Stimulated activated CD8-positive, alpha-beta memory T cell treated with anti-CD3 and anti-CD28 coated beads, Interleukin-2, amount 100 ng/mL, for 48 hours (primary cell): ENCODE data around the gene TCP11L2.
"Not testable (repeated sequence)": the region's sequence is repeated elsewhere in the genome, so short reads cannot be mapped to it uniquely, and the experiment has no call there.

Experiments
- DNase-seq, 2 donors: peaks; one replicate each; pipeline ENCODE4 v3.0.0-alpha.2; 2020; ENCODE audit warnings: low read depth in 2 of 2

TCP11L2 gene

DNA sequence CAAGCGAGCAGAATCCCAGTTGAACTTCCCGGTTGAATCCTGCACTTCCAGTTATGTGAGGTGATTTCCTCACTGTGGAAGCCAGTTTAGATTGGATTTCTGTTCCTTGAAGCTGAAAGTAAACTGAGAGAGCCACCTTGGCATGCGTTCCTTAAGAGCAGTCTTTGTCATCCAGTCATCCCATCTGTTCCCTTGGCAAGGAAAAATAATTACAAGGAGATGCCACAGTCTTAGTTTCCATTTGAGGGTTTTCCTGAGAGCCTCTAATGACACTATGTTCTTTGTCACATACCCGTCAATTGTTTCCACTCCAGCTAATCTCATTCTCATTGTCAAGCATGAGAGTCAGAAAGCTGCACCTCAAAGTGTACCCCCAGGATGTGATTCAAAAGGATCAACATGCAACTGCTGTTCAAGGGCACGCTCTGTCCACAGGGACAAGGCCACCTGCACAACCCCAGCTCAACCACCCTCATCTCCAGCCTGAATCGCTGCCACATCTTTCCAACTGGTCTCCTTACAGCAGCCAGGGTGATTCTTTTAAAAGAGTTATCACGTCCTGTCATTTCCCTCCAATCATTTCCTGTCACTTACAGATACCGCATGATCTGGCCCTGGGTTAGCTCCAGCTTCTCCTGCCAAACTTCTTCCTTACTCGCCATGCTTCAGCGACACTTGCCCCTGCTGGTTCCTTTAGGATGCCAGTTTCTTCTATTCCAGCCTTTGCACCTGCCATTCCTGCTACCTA, 18.0 kb upstream of the TCP11L2 start:
- no peak for DNase-seq

GRCh38 chr12:106285982-106286381, 16.6 kb upstream of the TCP11L2 start:
- DNase-seq, result no peak

GRCh38 chr12:106286576-106287162, 15.9 kb upstream of the TCP11L2 start:
- DNase-seq, result not testable (repeated sequence)

GRCh38 chr12:106287364-106287763, 15.2 kb upstream of the TCP11L2 start:
- DNase-seq, result no peak

DNA sequence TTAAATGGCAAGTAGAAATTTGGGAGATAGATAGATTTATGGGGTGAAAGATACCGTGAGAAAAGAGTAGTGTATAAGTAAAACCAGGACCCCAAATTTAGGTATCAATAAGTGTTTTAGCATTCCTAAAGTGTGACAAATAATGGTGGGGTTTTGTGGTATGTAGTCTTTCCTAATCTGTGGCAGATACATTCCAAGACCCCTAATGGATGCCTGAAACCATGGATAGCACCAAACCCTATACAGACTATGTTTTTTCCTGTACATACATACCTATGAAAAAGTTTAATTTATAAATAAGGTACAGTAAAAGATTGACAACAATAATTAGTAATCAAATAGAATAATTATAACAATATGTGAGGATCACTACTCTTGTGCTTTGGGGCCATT, 14.4 kb upstream of the TCP11L2 start:
- DNase-seq, result no peak

DNA sequence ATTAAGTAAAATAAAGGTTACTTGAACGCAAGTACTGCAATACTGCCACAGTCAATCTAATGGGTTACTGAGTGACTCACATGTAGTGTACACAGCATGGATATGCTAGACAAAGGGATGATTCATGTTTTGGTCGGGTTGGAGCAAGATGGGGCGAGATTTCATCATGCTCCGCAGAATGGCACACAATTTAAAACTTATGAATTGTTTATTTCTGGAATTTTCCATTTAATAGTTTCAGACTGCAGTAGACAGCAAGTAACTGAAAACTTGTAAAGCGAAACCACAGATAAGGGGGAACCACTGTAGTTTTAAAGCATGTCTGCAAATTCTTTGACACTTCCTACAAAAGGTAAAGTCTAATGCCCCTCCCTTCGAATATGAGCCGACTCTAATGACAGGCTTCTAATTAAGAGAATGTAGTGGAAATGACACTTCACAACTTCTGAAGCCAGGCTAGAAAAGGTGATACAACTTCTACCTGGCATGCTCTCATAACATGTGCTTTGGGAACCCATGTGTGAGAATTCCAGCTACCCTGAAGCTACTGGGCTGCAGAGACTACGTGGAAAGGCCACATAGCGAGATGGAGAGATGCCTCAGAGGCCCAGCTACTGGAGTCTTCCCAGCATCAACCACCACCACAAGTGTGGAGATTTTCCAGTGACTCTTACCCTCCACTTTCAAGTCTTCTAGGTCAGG, 13.9 kb upstream of the TCP11L2 start:
- peak in 1 of 2 donors; percentile 34 for DNase-seq

DNA sequence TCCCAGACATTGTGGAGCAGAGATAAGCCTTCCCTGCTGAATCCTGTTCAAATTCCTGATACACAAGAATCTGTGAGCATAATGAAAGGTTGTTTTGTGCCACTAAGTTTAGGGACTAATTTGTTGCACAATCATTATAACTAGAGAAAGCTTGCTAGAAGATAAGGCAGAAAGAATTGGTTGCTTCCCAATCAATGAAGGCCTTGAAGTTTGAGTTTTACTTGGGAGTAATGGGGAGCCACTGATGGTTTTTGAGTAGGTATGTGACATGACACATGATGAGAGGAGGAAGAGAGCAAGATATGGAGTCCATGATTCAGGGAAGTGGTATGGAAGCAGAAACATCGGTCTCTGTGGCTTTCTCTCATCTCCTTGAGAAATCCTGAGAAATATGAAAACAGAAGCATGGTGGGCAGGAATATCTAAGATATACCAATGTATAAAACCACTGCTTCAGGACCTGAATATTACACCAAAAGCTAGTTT, 13.3 kb upstream of the TCP11L2 start:
- no peak for DNase-seq

GRCh38 chr12:106290666-106291065, 11.9 kb upstream of the TCP11L2 start:
- no peak for DNase-seq

- DNase-seq, result no peak
These were observed 11.2 kb upstream of the TCP11L2 start for GRCh38 chr12:106291342-106291741.

DNA sequence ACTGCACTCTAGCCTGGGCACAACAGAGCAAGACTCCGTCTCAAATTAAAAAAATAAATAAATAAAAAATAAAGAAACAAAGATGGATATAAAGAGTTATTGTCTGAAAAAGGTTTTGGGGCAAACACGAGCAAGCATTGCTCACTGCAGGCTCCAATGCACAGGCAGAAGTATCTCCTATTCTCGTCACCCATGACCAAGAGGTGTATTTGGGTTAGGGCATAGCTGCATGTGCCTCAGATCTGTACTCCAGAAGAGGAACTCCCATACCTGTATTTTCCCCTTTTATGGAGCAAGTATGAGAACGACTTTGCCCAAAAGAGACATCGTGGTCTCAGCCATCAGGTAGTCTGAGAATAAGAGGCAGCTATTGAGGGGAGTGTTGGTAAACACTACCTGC, 10.2 kb upstream of the TCP11L2 start:
- DNase-seq, result no peak

DNA sequence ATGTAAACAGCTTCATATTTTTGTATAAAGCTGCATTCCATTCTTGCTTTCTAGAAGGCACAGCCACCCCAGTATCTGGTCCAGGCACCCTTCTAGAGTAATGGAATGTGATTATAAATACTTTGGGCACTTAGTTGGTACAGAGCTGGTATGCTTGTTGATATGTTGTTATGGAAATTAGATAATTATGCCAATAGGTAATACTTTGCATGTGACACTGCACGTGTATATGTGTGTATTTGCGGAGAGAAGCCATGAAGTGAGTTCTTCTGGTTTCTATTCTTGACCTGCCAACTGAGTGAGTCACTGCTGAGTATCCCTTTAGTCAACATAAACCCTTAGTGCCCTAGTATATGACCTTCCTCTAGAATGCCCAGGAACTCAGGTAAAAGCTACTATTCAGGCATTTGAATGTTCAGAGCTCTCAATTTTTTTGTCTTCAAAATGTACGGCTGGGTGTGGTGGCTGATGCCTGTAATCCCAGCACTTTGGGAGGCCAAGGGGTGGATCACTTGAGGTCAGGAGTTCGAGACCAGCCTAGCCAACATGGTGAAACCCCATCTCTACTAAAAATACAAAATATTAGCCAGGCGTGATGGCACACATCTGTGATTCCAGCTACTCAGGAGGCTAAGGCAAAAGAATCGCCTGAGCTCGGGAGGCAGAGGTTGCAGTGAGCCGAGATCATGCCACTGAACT, 6.2 kb upstream of the TCP11L2 start:
- DNase-seq, result no peak

- DNase-seq, result no peak
These were observed 5.5 kb upstream of the TCP11L2 start for GRCh38 chr12:106297075-106297474.

DNA sequence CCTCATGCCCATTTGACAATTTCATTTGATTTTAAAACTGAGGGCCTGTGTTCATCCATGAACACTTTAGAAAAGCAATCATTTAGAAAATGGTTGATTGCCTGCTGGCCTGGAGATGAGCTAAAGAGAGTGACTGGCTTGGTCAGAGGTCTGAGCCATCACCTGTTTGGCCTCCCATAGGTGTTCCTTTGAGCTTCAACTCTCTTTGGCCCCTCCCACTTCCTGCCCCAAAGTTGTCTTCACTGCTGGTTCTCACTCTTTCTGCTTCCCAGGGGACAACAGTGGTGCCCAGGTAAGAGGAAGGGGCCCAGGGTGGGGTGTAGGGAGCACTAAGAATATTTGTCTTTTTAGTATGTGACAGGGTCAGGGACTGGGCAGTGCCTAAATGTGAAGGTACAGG, 4.9 kb upstream of the TCP11L2 start:
- no peak for DNase-seq

DNA sequence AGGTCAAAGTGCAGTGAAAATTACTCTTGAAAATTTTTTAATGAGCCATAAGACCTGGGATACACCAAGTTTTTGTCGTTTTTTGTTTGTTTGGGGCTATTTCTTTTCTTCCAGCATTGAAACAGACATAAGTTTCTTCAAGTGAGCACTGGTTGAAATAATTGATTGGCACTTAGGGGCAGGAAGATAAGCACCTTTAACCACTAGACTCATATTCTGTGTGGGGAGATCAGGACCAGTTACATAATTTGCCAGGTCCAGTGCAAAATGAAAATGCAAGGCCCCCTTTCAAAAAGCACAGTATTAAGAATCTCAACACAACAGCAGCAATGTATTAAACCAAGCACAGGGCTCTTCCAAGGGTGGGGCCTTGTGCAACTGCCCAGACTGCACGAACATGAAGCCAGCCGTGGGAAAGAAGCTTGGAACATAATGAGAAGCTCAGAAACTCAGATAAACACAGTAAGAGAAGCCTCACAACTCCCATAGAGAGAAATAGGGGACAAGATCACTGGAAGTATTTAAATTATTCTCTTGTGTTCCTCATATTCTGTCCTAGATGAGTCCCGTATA, 3.2 kb upstream of the TCP11L2 start:
- DNase-seq, result no peak

GRCh38 chr12:106300761-106301160, 1.8 kb upstream of the TCP11L2 start:
- DNase-seq, result no peak

GRCh38 chr12:106301241-106301610, 1.3 kb upstream of the TCP11L2 start:
- DNase-seq, result no peak

- peak; percentile 5 to 12 for DNase-seq
These were observed 767 bp upstream of the TCP11L2 start for GRCh38 chr12:106301611-106302321.

- DNase-seq, result peak; percentile 52 to 56
These were observed 778 bp downstream of the TCP11L2 start for GRCh38 chr12:106303202-106303820.

DNA sequence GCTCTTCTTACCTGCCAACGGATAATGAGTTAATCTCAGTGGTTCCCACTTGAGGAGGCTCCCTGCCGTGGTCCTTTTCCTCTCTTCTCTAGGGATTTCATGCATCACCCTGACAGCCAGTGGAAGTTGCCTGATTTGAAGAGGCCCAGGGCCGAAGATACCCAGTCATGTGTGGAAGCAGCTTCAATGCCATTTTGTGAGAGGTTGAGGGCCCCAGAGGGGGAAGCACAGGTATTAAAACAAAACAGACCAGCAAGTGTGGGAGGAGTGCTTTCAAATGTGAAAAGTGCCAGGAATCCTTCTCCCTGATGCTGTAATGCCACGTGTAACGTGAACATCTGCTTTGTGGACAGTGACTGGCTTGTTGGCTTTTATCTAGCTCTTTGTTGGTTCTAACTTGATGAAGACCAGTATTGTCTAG, 1.5 kb downstream of the TCP11L2 start:
- no peak for DNase-seq

DNA sequence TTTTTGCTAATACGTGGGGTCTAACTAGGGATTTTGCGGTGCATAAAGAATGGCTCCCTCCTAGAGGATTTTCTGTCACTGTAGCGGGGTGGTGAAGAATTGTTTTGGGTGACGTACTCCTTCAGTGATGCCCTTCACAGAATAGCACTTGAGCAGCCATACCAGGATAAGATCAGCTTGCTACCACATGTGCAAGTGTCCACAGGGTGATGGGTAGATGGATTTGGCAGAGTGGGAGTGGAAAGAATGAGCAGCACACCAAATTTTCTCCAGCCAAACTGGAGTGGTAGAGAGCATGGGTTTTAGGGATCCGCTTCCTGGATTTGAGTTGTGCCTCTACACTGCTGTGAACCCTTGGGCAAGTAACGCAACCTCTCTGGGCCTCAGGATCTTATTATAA, 2.3 kb downstream of the TCP11L2 start:
- DNase-seq, result no peak

GRCh38 chr12:106305376-106305775, 2.8 kb downstream of the TCP11L2 start:
- no peak for DNase-seq
